Mucosa of rectum (tissue), 2 donors: ENCODE measurements around the gene TRAPPC8.
"Not testable (repeated sequence)": the region's sequence is repeated elsewhere in the genome, so short reads cannot be mapped to it uniquely, and the experiment has no call there.

Experiments
- H3K27ac ChIP-seq, 2 donors: one replicate each; pipeline ENCODE4 v1.7.0; 2013; ENCODE audit warnings: inconsistent platforms in 2 of 2, low read depth in 2 of 2, low read length in 2 of 2
- H3K27me3 ChIP-seq, 2 donors: one replicate each; pipeline ENCODE4 v1.7.0; 2013; ENCODE audit warnings: low read length in 2 of 2; ENCODE audit not compliant: control insufficient read depth in 2 of 2, insufficient read depth in 2 of 2
- H3K36me3 ChIP-seq, 2 donors: one replicate each; pipeline ENCODE4 v1.7.0; 2013; ENCODE audit warnings: low read length in 2 of 2; ENCODE audit not compliant: control insufficient read depth in 2 of 2, insufficient read depth in 2 of 2
- H3K4me1 ChIP-seq, 2 donors: one replicate each; pipeline ENCODE4 v1.7.0; 2013; ENCODE audit warnings: low read length in 2 of 2, mild to moderate bottlenecking in 1 of 2; ENCODE audit not compliant: control insufficient read depth in 2 of 2, insufficient read depth in 2 of 2
- H3K4me3 ChIP-seq, 2 donors: one replicate each; pipeline ENCODE4 v1.7.0; 2013; ENCODE audit warnings: low read length in 2 of 2
- H3K9ac ChIP-seq, 2 donors: one replicate each; pipeline ENCODE4 v1.7.0; 2013; ENCODE audit warnings: low read length in 2 of 2, low read depth in 1 of 2, mild to moderate bottlenecking in 1 of 2
- H3K9me3 ChIP-seq, 2 donors: one replicate each; pipeline ENCODE4 v1.7.0; 2013; ENCODE audit warnings: low read length in 2 of 2; ENCODE audit not compliant: control insufficient read depth in 2 of 2
- donor health status: healthy.
- donor health status: Normal muscosa, but diverticular disease.

Gene TRAPPC8

GRCh38 chr18:31830686-31831085, 112.2 kb downstream of the TRAPPC8 start:
- Histone ChIP-seq H3K9ac (no peak overlapping the region), H3K27ac (no peak overlapping the region), H3K9me3 (no peaks in the 10 kb centered on the region), H3K4me3 (no peak overlapping the region), H3K36me3 (peaks cover 28 to 33% of the 10 kb centered on the region in 2 donors), H3K4me1 (no peaks in the 10 kb centered on the region), H3K27me3 (no peaks in the 10 kb centered on the region)

GRCh38 chr18:31828613-31829012, 114.3 kb downstream of the TRAPPC8 start:
- Histone ChIP-seq H3K4me1 (no peaks in the 10 kb centered on the region), H3K9me3 (no peaks in the 10 kb centered on the region), H3K4me3 (no peak overlapping the region), H3K27me3 (no peaks in the 10 kb centered on the region), H3K27ac (no peak overlapping the region), H3K36me3 (peaks cover 18 to 20% of the 10 kb centered on the region in 2 donors), H3K9ac (no peak overlapping the region)

DNA sequence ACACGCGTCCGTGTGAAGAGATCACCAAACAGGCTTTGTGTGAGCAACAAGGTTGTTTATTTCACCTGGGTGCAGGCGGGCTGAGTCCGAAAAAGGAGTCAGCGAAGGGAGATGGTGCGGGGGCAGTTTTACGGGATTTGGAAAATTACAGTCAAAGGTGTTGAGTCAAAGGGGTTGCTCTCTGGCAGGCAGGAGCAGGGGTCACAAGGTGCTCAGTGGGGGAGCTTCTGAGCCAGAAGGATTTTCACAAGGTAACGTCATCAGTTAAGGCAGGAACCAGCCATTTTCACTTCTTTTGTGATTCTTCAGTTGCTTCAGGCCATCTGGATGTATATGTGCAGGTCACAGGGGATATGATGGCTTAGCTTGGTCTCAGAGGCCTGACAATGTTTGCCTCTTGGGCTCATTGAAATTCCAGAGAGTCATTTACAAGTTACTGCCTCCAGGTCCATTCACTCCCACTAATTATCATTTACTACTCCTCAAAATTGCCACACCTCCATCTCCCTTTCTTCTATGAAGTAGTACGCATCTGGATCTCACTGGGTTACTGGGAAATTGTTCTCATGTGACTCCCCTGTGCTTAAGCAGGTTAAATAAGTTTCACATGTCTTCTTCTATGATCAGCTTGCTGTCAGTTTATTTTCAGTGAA, 116.1 kb downstream of the TRAPPC8 start:
- H3K9me3 ChIP-seq, H3K27ac ChIP-seq, H3K4me3 ChIP-seq, H3K9ac ChIP-seq, H3K27me3 ChIP-seq, H3K4me1 ChIP-seq: not testable (repeated sequence)
- peaks cover 12 to 15% of the 10 kb centered on the region in 2 donors for H3K36me3 ChIP-seq

- H3K27ac ChIP-seq = no peak overlapping the region
- H3K9me3 ChIP-seq = no peaks in the 10 kb centered on the region
- no peak overlapping the region for H3K4me3 ChIP-seq
- H3K27me3 ChIP-seq = no peaks in the 10 kb centered on the region
- no peaks in the 10 kb centered on the region for H3K4me1 ChIP-seq
- no peak overlapping the region for H3K9ac ChIP-seq
- H3K36me3 ChIP-seq = peaks cover 11 to 14% of the 10 kb centered on the region in 2 donors
Observed at GRCh38 chr18:31825772-31826171, 117.2 kb downstream of the TRAPPC8 start.

DNA sequence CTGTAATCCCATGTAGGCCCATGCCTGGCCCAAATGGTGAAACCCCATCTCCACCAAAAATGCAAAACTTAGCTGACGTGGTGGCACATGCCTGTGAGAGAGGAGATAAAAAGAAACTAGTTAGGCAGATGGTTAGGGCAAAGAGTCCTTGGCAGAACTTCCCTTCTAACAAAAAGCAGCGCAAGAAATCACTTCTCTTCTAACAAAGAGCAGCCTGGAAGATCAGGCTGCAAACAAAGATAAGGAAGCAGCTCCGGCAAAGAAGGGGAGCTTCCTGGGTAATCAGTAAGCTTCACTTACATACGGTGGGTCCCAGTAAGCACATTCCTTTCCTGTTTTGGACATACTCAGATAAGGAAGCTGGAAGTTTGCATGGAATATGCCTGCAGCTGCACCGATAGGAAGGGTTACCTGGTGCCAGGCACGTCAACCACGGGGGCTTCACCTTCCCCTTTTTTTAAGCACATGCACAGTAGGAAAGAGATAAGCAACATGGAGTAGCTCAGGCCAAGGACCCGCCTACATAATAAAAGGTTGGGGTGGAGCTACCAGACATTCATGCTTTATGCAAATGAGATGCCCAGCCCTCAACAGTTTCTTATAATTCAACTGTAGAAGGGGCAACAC, 121.3 kb downstream of the TRAPPC8 start:
- H3K4me1 ChIP-seq = no peaks in the 10 kb centered on the region
- no peak overlapping the region for H3K4me3 ChIP-seq
- no peaks in the 10 kb centered on the region for H3K36me3 ChIP-seq
- no peaks in the 10 kb centered on the region for H3K27me3 ChIP-seq
- H3K27ac ChIP-seq = no peak overlapping the region
- no peaks in the 10 kb centered on the region for H3K9me3 ChIP-seq
- H3K9ac ChIP-seq = no peak overlapping the region

GRCh38 chr18:31819925-31820229, 123.1 kb downstream of the TRAPPC8 start:
- no peak overlapping the region for H3K4me3 ChIP-seq
- H3K4me1 ChIP-seq = no peaks in the 10 kb centered on the region
- H3K9ac ChIP-seq = no peak overlapping the region
- no peaks in the 10 kb centered on the region for H3K36me3 ChIP-seq
- no peak overlapping the region for H3K27ac ChIP-seq
- no peaks in the 10 kb centered on the region for H3K27me3 ChIP-seq
- H3K9me3 ChIP-seq = no peaks in the 10 kb centered on the region

DNA sequence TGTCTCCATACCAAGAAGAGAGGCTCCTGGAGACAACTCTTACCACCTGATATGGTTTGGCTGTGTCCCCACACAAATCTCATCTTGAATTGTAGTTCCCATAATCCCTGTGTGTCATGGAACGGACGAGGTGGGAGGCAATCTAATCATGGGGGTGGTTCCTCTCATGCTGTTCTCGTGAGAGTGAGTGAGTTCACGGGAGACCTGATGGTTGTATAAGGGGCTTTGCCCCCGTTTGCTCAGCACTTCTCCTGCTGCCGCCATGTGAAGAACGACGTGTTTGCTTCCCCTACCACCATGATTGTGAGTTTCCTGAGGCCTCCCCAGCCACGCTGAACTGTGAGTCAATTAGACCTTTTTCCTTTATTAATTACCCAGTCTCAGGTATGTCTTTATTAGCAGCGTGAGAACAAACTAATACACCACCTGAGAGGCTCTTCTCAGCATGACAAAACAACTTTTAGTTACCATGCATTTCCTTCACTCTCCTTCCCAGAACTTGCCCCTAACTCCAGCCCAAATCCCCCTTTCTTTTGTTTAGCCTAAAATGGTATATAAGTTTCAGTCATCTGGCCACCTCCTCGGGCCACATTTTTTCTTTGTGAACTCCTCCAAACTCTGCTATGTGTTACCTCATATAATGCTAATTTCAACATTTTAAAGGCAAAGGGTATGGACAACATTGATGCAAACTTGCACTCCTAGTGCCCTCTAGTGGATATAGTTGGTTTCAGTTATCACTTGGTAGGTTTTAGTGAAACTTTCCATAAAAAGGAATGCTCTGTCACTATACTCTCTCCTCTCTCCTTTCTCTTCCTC, 123.6 kb downstream of the TRAPPC8 start:
- no peaks in the 10 kb centered on the region for H3K9me3 ChIP-seq
- H3K4me1 ChIP-seq = no peaks in the 10 kb centered on the region
- H3K36me3 ChIP-seq = no peaks in the 10 kb centered on the region
- H3K27me3 ChIP-seq = no peaks in the 10 kb centered on the region
- no peak overlapping the region for H3K4me3 ChIP-seq
- H3K9ac ChIP-seq = no peak overlapping the region
- H3K27ac ChIP-seq = no peak overlapping the region

DNA sequence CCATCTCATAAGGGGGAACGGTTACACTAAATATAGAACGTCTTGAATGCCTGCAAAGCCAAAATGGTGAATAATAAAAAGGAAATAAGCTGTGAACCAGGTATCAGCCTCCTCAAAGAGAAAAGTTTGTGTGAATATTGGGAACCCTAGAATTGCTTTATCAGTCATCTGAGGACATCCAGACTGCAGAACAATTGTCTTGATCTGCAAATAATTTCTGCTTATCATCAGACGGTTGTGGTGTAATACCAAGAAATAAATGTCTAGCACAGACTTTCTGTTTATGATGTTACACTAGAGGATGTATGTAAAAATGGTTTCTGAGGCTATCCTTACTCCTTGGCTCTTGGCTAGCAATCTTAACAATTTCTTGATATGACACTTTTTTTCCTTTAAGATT, 128.8 kb downstream of the TRAPPC8 start:
- Histone ChIP-seq H3K36me3 (no peaks in the 10 kb centered on the region), H3K9me3 (no peaks in the 10 kb centered on the region), H3K27me3 (no peaks in the 10 kb centered on the region), H3K4me1 (no peaks in the 10 kb centered on the region), H3K4me3 (no peak overlapping the region), H3K9ac (no peak overlapping the region), H3K27ac (no peak overlapping the region)

GRCh38 chr18:31810336-31811130, 132.4 kb downstream of the TRAPPC8 start:
- H3K4me3 ChIP-seq, H3K27me3 ChIP-seq, H3K9ac ChIP-seq, H3K4me1 ChIP-seq, H3K36me3 ChIP-seq, H3K9me3 ChIP-seq, H3K27ac ChIP-seq: not testable (repeated sequence)

DNA sequence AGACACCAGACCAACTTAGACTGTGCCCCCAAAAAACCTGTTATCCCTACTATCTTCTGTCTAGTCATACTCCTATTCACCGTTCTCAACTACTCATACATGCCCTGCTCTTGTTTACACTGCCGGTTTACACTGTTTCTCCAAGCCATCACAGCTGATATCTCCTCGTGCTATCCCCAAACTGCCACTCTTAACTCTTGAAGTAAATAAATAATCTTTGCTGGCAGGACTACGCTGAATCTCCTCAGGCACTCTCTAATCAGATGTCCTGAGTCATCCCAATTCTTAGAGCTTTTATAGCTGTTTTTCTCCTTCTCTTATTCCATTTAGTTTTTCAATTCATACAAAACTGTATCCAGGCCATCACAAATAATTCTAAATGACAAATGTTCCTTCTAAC, 133.9 kb downstream of the TRAPPC8 start:
- not testable (repeated sequence) for H3K9me3 ChIP-seq, H3K4me1 ChIP-seq, H3K27me3 ChIP-seq, H3K9ac ChIP-seq, H3K27ac ChIP-seq, H3K36me3 ChIP-seq, H3K4me3 ChIP-seq
